Fibroblast of skin of back (primary cell): ENCODE data around the gene TIMM23.
"Not testable (repeated sequence)": the region's sequence is repeated elsewhere in the genome, so short reads cannot be mapped to it uniquely, and the experiment has no call there.

Experiments
- DNase-seq: peaks from one replicate; pipeline ENCODE4 v3.0.0-alpha.2; 2013

The TIMM23 gene

GRCh38 chr10:46025406-46025805, 53.1 kb downstream of the TIMM23 start:
- no peak for DNase-seq

- no peak for DNase-seq
Measured at GRCh38 chr10:46026106-46026505, 53.8 kb downstream of the TIMM23 start.

DNA sequence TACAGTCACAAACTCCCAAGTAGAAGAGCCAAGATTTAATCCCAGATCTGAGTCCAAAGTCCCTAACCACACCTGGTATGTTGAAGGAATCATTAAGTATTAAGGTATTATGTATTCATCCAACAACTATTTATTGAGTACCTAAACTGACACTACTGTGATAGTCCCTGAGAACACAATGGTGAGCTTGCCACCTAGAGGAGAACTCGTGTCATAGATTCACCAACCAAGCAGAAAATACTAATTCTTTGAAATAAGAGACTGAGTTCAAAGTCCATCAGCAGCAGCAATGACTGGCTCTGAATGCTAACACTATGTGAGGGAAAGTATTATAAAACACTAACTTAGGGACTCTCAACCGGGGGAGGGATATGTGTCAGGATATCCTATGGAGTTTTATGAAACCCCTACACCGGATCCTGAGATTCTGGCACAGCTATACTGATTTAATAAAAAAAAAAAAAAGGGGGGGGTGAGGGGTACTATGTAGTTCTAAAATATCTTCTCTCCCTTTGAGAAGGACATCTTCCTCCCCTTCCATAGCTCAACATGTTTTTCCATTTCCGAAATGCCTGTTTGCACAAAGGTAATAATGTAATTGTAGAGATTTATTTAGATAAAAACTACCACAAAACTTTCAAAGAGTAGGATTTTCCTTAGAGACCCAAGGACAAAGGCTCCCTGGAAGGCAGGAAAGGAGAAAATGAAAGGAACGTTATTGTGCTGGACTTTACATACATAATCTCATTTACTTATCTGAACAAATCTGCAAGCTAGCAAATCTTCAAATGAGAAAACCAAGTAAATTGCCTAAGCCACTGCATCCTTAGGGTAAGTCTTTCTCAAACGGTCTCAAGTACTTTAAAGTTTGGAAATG, 56.5 kb downstream of the TIMM23 start:
- DNase-seq = peak; percentile 71

- DNase-seq = no peak
Measured at GRCh38 chr10:46029461-46030030, 57.3 kb downstream of the TIMM23 start.

GRCh38 chr10:46030091-46030937, 58.0 kb downstream of the TIMM23 start, which contains the start of gene NCOA4:
TSS of gene NCOA4 (minus strand) at chr10:46030623. CDS start at chr10:46016680, 13,943 bp downstream.
- DNase-seq = peak; percentile 98

- DNase-seq = no peak
Measured at GRCh38 chr10:46031648-46032532, 59.6 kb downstream of the TIMM23 start.

DNA sequence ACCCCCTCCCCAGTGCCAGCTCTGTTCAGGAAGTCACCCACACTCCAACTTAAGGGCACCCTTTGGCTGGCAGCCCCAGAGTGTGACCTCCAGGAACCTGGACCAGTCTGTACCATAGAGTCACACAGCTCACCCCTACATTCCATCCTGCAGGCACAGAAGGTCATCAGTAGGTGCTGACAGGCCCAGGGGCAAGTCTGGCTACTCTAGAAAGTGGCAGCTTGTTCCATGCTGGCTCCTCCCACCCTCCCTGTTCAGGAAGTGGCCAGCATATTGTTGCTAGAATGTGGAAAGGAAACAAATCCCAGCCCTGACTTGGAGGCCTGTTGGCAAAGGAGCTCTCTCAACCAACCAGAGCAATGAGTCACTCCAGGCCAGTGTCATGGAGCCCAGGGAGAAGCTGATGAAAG, 61.3 kb downstream of the TIMM23 start:
- DNase-seq = peak; percentile 90

- DNase-seq = no peak
Measured at GRCh38 chr10:46035923-46036849, 63.9 kb downstream of the TIMM23 start.

DNA sequence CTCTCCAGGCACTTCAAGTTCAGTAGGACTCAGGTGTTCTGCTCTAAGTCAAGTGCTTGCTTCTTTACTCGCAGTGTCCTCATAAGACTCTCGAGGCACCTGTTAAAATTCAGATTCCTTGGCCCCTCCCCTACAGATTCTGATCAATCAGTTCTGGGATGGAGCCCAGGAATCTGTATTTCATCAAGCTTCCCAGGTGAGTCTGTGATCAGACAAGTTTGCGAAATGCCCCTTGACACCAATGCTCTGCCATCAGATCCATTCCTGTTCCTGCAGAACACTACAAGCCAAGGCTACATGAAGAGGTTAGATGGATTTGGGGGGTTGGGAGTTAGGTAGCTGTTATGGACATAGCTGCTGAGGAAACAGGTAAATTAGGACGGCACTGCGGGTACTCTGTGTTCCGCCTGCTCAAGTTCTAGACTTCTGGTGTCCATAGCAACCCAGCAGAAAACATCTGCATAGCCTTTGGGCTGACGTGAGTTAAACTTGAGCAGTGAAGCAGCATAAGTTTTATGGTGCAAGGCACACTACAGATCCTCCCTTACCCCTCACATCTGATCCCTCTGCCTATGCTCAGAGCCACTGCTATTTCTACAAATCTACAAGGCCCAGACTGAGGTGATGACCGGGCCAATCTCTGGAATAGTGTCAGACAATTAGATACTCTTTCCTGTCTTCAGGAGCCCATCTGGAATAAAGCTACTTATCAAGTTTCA, 65.0 kb downstream of the TIMM23 start:
- DNase-seq = no peak

- DNase-seq = no peak
Measured at GRCh38 chr10:46040004-46040403, 67.7 kb downstream of the TIMM23 start.

DNA sequence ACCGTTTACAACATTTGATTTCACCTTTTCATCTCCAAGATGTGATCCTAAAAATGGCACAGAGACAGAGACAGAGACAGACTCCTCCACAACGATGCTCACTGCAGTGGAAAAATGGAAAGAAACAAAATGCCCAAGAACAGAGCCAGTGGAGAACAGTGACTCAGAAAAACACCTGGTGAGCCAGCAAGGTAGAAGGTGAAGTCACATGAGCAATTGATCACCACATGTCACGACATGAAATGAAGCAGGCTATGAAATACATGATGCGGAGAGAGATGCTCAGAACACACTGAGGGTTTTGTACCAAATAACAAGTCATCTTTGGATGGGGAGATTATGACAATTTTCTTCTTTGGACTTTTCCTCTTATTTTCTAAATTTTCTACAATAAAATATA, 70.2 kb downstream of the TIMM23 start:
- no peak for DNase-seq

GRCh38 chr10:46046261-46046660, 74.0 kb downstream of the TIMM23 start, which contains the start of gene MSMB:
TSS of gene MSMB (minus strand) at chr10:46046269. CDS start at chr10:46046237, 32 bp downstream.
- DNase-seq = no peak

- no peak for DNase-seq
Measured at GRCh38 chr10:46048152-46048551, 75.9 kb downstream of the TIMM23 start.

DNA sequence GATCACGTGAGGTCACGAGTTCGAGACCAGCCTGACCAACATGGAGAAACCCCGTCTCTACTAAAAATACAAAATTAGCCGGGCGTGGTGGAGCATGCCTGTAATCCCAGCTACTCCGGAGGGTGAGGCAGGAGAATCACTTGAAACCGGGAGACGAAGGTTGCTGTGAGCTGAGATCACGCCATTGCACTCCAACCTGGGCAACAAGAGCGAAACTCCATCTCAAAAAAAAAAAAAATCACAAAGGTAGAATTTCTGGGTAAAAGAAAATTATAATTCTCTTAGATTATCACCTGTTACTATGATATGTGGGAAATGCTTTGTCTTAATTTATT, 77.2 kb downstream of the TIMM23 start:
- DNase-seq = not testable (repeated sequence)

GRCh38 chr10:46050941-46051623, 78.8 kb downstream of the TIMM23 start:
- DNase-seq = no peak

DNA sequence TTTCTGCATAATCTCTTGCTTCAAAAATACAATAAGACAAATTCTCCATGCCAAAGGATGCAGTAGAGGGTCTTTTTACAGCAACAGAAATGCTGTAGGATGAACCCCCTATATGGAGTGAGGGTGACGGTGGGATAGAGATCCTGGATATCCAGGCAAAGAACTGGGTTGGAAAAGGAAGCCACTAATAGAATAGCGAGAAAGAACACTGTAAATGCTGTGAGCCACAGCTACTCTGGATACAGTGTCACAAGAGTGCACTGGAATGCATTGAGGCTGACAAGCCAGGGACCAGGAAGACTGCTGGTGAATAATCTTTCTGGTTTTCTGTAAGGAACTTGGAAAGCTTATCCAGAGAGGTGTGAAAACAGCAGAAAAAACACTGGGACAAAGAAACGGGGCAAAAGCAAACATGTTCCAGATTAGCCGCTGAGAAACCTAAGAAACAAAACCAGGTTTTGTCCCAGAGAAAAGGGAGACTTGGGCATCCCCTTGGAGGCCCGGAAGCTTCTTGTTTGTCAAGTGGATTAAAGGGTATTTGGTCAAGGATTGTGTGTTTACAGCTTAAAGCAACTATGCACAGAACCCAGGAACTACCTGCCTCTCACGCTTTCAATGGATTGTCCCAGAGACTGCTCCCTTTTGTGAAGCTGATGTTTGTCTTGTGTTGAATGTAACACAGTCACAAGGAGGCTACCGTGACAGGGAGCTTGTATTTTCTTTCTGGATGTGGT, 79.9 kb downstream of the TIMM23 start:
- DNase-seq = no peak

DNA sequence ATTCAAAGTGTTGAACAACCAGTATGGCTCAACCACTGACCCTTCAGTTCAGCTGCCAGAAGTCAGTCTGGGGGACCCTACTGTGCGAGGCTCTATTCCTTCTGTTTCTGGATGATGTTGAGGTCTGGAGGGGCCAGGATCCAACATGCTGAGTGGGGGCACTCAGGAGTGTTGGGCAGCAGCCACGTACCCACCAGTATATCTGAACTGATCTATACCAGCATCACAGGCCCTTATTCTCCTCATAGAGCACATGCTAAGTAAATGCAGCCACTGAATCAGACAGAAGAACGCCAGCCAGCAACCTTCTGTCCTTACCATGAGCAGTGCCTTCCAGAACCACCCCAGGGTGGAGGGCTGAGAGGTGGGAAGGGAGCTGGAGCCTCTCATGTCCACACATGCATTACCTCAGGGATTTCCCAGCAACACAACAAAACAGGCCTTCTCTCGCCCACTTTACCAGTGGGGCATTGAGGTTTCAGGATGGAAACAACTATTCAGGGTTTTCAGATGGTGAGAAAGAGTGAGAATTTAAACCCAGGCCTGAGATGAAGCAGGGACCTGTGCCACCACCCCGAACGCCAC, 80.6 kb downstream of the TIMM23 start:
- DNase-seq = no peak
